Measurements from ENCODE around the gene SFT2D1. TPM values are rescaled to one million over a fixed set of nuclear protein-coding genes. Genes with fewer than 3 reads are reported as not detected.

Gene SFT2D1
- total RNA-seq, 3 donors from 2014 or later (not counting 1 experiment from before 2014, with no cell fraction given), result 32.8 to 44.7 (median 33.5) TPM

- no peaks in the 10 kb centered on the region for H3K9me3 ChIP-seq (ENCODE audit: control insufficient read depth, insufficient read depth, low read length)
- intact Hi-C loops (cut with micrococcal nuclease), result no loop called here
- peaks cover 20 to 31% of the 10 kb centered on the region in 2 donors for H3K27me3 Mint-ChIP-seq (ENCODE audit: low read depth in 2 of 2)
Observed at GRCh38 chr6:166285233-166285632, 57.1 kb downstream of the SFT2D1 start.

GRCh38 chr6:166284640-166285039 lies 57.7 kb downstream of the SFT2D1 start:
- no peak overlapping the region for H3K4me3 ChIP-seq (ENCODE audit: low read length)
- DNase-seq (no peak), ATAC-seq (no peak)
- Mint-ChIP-seq H3K9me3 (no peaks in the 10 kb centered on the region), H3K27ac (no peak overlapping the region), H3K27me3 (ENCODE audit: low read depth in 2 of 2) (peaks cover 24 to 35% of the 10 kb centered on the region in 2 donors), H3K4me1 (no peaks in the 10 kb centered on the region), H3K4me3 (no peak overlapping the region), H3K36me3 (no peaks in the 10 kb centered on the region)
- no peaks in the 10 kb centered on the region for H3K36me3 ChIP-seq (ENCODE audit: control insufficient read depth, insufficient read depth, low read length)
- H3K9me3 ChIP-seq (ENCODE audit: control insufficient read depth, insufficient read depth, low read length), result no peaks in the 10 kb centered on the region
- 93% methylated on average over 6 of the region's 6 CpGs for WGBS (ENCODE audit: insufficient coverage)
- no peak for TF ChIP-seq CTCF (IDR thresholded peaks at IDR 0.05)
- no peaks in the 10 kb centered on the region for H3K4me1 ChIP-seq (ENCODE audit: control insufficient read depth, insufficient read depth, low read length)
- H3K27me3 ChIP-seq (ENCODE audit: control insufficient read depth, insufficient read depth, low read length), result no peaks in the 10 kb centered on the region
- no peak overlapping the region for H3K27ac ChIP-seq (ENCODE audit: low read length)
- intact Hi-C loops (cut with micrococcal nuclease), result no loop called here

More at GRCh38 chr6:166285233-166285632, 57.1 kb downstream of the SFT2D1 start:
- Mint-ChIP-seq H3K27ac (no peak overlapping the region), H3K4me1 (no peaks in the 10 kb centered on the region), H3K36me3 (no peaks in the 10 kb centered on the region), H3K9me3 (no peaks in the 10 kb centered on the region), H3K4me3 (no peak overlapping the region)
- DNase-seq, result no peak
- no peak for TF ChIP-seq CTCF (IDR thresholded peaks at IDR 0.05)
- Histone ChIP-seq H3K27ac (ENCODE audit: low read length) (no peak overlapping the region), H3K36me3 (ENCODE audit: control insufficient read depth, insufficient read depth, low read length) (no peaks in the 10 kb centered on the region), H3K4me1 (ENCODE audit: control insufficient read depth, insufficient read depth, low read length) (no peaks in the 10 kb centered on the region), H3K4me3 (ENCODE audit: low read length) (no peak overlapping the region), H3K27me3 (ENCODE audit: control insufficient read depth, insufficient read depth, low read length) (no peaks in the 10 kb centered on the region)
- 95% methylated on average over 6 of the region's 6 CpGs for WGBS (ENCODE audit: insufficient coverage)
- ATAC-seq, result no peak

- Mint-ChIP-seq H3K9me3 (no peaks in the 10 kb centered on the region), H3K27ac (no peak overlapping the region), H3K4me3 (no peak overlapping the region), H3K36me3 (no peaks in the 10 kb centered on the region), H3K4me1 (no peaks in the 10 kb centered on the region), H3K27me3 (ENCODE audit: low read depth in 2 of 2) (peaks cover 27 to 35% of the 10 kb centered on the region in 2 donors)
- H3K9me3 ChIP-seq (ENCODE audit: control insufficient read depth, insufficient read depth, low read length), result no peaks in the 10 kb centered on the region
- ATAC-seq (no peak), DNase-seq (no peak)
- no peak overlapping the region for H3K4me3 ChIP-seq (ENCODE audit: low read length)
- H3K27me3 ChIP-seq (ENCODE audit: control insufficient read depth, insufficient read depth, low read length), result no peaks in the 10 kb centered on the region
- no peaks in the 10 kb centered on the region for H3K36me3 ChIP-seq (ENCODE audit: control insufficient read depth, insufficient read depth, low read length)
- TF ChIP-seq CTCF (IDR thresholded peaks at IDR 0.05), result no peak
- intact Hi-C loops (cut with micrococcal nuclease), result no loop called here
- no peak overlapping the region for H3K27ac ChIP-seq (ENCODE audit: low read length)
- 92% methylated on average over 10 of the region's 11 CpGs for WGBS (ENCODE audit: insufficient coverage)
- no peaks in the 10 kb centered on the region for H3K4me1 ChIP-seq (ENCODE audit: control insufficient read depth, insufficient read depth, low read length)
Observed at GRCh38 chr6:166282394-166283032, 59.8 kb downstream of the SFT2D1 start.

GRCh38 chr6:166281104-166281503 lies 61.2 kb downstream of the SFT2D1 start:
- Mint-ChIP-seq H3K36me3 (no peaks in the 10 kb centered on the region), H3K27me3 (ENCODE audit: low read depth in 2 of 2) (peaks cover 27 to 30% of the 10 kb centered on the region in 2 donors), H3K4me3 (no peak overlapping the region), H3K4me1 (peaks cover 0 to 1% of the 10 kb centered on the region in 2 donors), H3K27ac (no peak overlapping the region), H3K9me3 (no peaks in the 10 kb centered on the region)
- Histone ChIP-seq H3K27ac (ENCODE audit: low read length) (no peak overlapping the region), H3K4me3 (ENCODE audit: low read length) (no peak overlapping the region), H3K4me1 (ENCODE audit: control insufficient read depth, insufficient read depth, low read length) (no peaks in the 10 kb centered on the region), H3K36me3 (ENCODE audit: control insufficient read depth, insufficient read depth, low read length) (no peaks in the 10 kb centered on the region), H3K9me3 (ENCODE audit: control insufficient read depth, insufficient read depth, low read length) (no peaks in the 10 kb centered on the region), H3K27me3 (ENCODE audit: control insufficient read depth, insufficient read depth, low read length) (no peaks in the 10 kb centered on the region)
- no peak for TF ChIP-seq CTCF (IDR thresholded peaks at IDR 0.05)
- intact Hi-C loops (cut with micrococcal nuclease), result no loop called here
- DNase-seq, result no peak
- ATAC-seq, result no peak
- 93% methylated on average over 9 of the region's 9 CpGs for WGBS (ENCODE audit: insufficient coverage)
